ENCODE results near the gene OPN1MW. TPM values are rescaled to one million over a fixed set of nuclear protein-coding genes. Genes with fewer than 3 reads are reported as not detected.
"Not testable (repeated sequence)": the region's sequence is repeated elsewhere in the genome, so short reads cannot be mapped to it uniquely, and the experiment has no call there.

The OPN1MW gene
- total RNA-seq, 1 experiment from 2014 or later: not detected

DNA sequence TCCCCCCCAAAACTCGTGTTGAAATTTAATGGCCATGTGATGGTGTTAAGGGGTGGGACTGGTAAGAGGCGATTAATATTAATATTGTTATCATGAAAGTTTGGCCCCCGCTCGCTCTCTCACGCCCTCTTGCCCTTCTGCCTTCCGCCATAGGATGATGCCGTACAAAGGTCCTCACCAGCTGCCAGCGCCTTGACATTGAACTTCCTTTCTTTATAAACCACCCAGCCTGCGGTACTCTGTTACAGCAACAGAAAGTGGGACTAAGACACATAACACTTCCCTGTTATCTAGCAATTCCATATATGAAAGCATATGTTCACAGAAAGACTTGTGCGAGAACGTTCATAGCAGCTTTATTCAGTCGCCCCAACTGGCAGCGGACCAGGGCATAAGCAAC is 14.0 kb upstream of the OPN1MW start:
- intact Hi-C loops (cut with micrococcal nuclease; ENCODE audit: unreplicated experiment); ATAC-seq; H3K9me3 ChIP-seq (ENCODE audit: control insufficient read depth, insufficient read depth, low read depth, low read length); POLR2A ChIA-PET; DNase-seq (ENCODE audit: low read depth, low spot score); BruUV-seq (replicated peaks); H3K27ac ChIP-seq (ENCODE audit: low read length); H3K36me3 ChIP-seq (ENCODE audit: control insufficient read depth, insufficient read depth, low read length); H3K4me1 ChIP-seq (ENCODE audit: control insufficient read depth, insufficient read depth, low read length); CTCF ChIA-PET; H3K4me3 ChIP-seq (ENCODE audit: low read depth in 2 of 2, low read length in 2 of 2); H3K27me3 ChIP-seq (ENCODE audit: control insufficient read depth, insufficient read depth, low read length); in situ Hi-C loops (cut with HindIII; ENCODE audit: low pct_unique_long_range_greater_than_20kb, low sequenced_read_pairs): not testable (repeated sequence)

DNA sequence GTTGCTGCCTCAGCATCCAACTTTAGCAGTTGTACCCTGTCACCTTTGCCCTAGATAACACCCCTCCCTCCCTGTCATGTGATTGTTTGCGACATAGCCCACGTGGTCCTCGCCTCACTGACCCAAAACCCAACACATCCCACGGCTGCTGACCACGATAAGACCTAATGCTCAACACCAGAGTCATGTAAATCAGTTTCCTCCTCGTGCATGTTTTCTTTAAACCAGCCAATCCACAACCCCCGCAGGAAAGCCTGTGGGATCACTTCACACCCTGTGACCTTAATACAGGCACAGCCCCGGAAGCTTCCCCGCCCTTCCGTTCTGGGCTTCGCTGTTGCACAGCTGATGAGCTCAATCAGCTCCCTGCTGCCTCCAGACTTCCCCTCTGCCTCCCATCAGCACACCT is 9.9 kb upstream of the OPN1MW start:
- in situ Hi-C loops (cut with HindIII; ENCODE audit: low pct_unique_long_range_greater_than_20kb, low sequenced_read_pairs); H3K27ac ChIP-seq (ENCODE audit: low read length); H3K27me3 ChIP-seq (ENCODE audit: control insufficient read depth, insufficient read depth, low read length); H3K36me3 ChIP-seq (ENCODE audit: control insufficient read depth, insufficient read depth, low read length); H3K4me1 ChIP-seq (ENCODE audit: control insufficient read depth, insufficient read depth, low read length); H3K9me3 ChIP-seq (ENCODE audit: control insufficient read depth, insufficient read depth, low read depth, low read length); BruUV-seq (replicated peaks); intact Hi-C loops (cut with micrococcal nuclease; ENCODE audit: unreplicated experiment); H3K4me3 ChIP-seq (ENCODE audit: low read depth in 2 of 2, low read length in 2 of 2); CTCF ChIA-PET; DNase-seq (ENCODE audit: low read depth, low spot score); POLR2A ChIA-PET: not testable (repeated sequence)
- peak; percentile 68; the same call in 1 of the 2 replicates for ATAC-seq

DNA sequence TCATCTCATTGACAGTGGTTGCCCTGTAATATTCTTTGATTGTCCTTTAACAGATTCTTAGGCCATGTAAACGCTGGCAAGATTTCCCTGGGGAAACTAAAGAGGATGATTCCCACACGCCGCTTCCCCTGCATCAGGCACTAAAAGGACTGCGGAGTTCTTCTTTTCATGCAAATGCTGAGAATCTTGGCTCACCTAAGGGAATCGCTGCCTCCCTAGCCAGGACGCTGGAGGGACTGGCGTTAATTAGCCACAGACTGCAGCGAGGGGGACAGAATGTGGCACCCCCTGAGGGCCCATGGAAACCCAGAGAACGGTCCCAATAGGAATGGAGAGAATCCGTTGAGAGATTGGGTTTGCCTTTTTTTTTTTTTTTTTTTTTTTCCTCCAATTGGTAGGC is 8.0 kb upstream of the OPN1MW start:
- H3K4me3 ChIP-seq (ENCODE audit: low read depth in 2 of 2, low read length in 2 of 2); DNase-seq (ENCODE audit: low read depth, low spot score); H3K27ac ChIP-seq (ENCODE audit: low read length); H3K9me3 ChIP-seq (ENCODE audit: control insufficient read depth, insufficient read depth, low read depth, low read length); POLR2A ChIA-PET; in situ Hi-C loops (cut with HindIII; ENCODE audit: low pct_unique_long_range_greater_than_20kb, low sequenced_read_pairs); CTCF ChIA-PET; ATAC-seq; intact Hi-C loops (cut with micrococcal nuclease; ENCODE audit: unreplicated experiment); H3K27me3 ChIP-seq (ENCODE audit: control insufficient read depth, insufficient read depth, low read length); H3K36me3 ChIP-seq (ENCODE audit: control insufficient read depth, insufficient read depth, low read length); BruUV-seq (replicated peaks); H3K4me1 ChIP-seq (ENCODE audit: control insufficient read depth, insufficient read depth, low read length): not testable (repeated sequence)

DNA sequence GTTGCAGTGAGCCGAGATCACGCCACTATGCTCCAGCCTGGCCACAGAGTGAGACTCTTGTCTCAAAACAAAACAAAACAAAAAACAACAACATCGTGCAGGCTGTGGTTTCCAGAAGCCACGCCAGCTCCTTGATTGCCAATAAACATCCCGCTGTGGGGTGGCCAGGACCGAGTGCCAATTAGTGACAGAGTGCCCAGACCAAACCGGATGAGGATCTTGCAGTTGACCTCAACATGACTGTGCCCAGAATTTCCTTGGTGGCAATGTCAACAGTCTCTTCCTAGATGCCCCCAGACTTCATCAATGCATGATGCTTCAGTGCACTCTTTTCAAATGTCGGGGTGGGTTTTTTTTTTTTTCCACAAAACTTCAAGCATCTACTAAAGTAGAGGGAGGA is 1.4 kb downstream of the OPN1MW start:
- intact Hi-C loops (cut with micrococcal nuclease; ENCODE audit: unreplicated experiment); POLR2A ChIA-PET; in situ Hi-C loops (cut with HindIII; ENCODE audit: low pct_unique_long_range_greater_than_20kb, low sequenced_read_pairs); ATAC-seq; H3K4me1 ChIP-seq (ENCODE audit: control insufficient read depth, insufficient read depth, low read length); H3K36me3 ChIP-seq (ENCODE audit: control insufficient read depth, insufficient read depth, low read length); H3K9me3 ChIP-seq (ENCODE audit: control insufficient read depth, insufficient read depth, low read depth, low read length); CTCF ChIA-PET; H3K27ac ChIP-seq (ENCODE audit: low read length); H3K27me3 ChIP-seq (ENCODE audit: control insufficient read depth, insufficient read depth, low read length); H3K4me3 ChIP-seq (ENCODE audit: low read depth in 2 of 2, low read length in 2 of 2); DNase-seq (ENCODE audit: low read depth, low spot score); BruUV-seq (replicated peaks): not testable (repeated sequence)

DNA sequence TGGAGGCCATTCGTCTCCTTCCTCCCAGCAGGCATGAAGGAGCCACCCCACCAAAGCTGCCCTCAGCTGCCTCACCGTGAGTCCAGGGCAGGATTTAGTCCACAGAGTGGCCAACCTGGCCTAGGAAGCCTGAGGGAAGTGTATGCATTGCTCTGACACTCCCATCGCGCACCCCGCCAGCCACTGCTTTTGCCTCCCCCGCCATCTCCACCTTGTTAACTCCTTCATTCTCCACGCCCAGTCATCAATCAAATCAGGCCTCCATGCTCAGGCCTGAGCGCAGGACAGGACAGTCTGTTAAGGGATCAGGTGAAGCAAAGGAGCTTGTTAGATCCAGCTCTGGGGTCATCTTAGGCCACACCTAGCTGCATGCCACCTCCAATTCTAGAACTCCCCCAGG is 10.4 kb downstream of the OPN1MW start:
- H3K4me1 ChIP-seq (ENCODE audit: control insufficient read depth, insufficient read depth, low read length); H3K9me3 ChIP-seq (ENCODE audit: control insufficient read depth, insufficient read depth, low read depth, low read length); intact Hi-C loops (cut with micrococcal nuclease; ENCODE audit: unreplicated experiment); H3K27me3 ChIP-seq (ENCODE audit: control insufficient read depth, insufficient read depth, low read length); H3K36me3 ChIP-seq (ENCODE audit: control insufficient read depth, insufficient read depth, low read length); ATAC-seq; H3K4me3 ChIP-seq (ENCODE audit: low read depth in 2 of 2, low read length in 2 of 2); POLR2A ChIA-PET; H3K27ac ChIP-seq (ENCODE audit: low read length); in situ Hi-C loops (cut with HindIII; ENCODE audit: low pct_unique_long_range_greater_than_20kb, low sequenced_read_pairs); DNase-seq (ENCODE audit: low read depth, low spot score); CTCF ChIA-PET; BruUV-seq (replicated peaks): not testable (repeated sequence)

DNA sequence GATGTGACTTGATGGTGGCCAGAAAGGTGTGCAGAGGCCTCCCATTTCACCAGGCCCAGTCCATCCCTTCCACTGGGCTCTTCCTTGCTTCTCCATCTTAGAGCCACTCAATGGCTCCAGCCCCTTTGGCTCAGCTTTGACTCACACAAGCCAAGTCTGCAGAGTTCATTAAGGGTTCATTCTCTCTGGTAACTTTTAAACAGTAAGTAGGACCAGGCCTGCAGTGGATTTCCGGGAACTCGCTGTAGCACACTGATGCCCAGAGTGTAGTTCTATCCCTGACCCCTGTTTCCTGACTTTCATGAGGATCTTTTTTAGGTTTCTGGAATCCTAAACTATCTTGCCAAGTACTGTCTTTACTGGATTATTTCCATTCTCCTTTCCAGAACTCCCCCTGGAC is 11.9 kb downstream of the OPN1MW start:
- POLR2A ChIA-PET; H3K27ac ChIP-seq (ENCODE audit: low read length); intact Hi-C loops (cut with micrococcal nuclease; ENCODE audit: unreplicated experiment); H3K27me3 ChIP-seq (ENCODE audit: control insufficient read depth, insufficient read depth, low read length); H3K4me1 ChIP-seq (ENCODE audit: control insufficient read depth, insufficient read depth, low read length); ATAC-seq; BruUV-seq (replicated peaks); H3K9me3 ChIP-seq (ENCODE audit: control insufficient read depth, insufficient read depth, low read depth, low read length); in situ Hi-C loops (cut with HindIII; ENCODE audit: low pct_unique_long_range_greater_than_20kb, low sequenced_read_pairs); CTCF ChIA-PET; H3K4me3 ChIP-seq (ENCODE audit: low read depth in 2 of 2, low read length in 2 of 2); DNase-seq (ENCODE audit: low read depth, low spot score); H3K36me3 ChIP-seq (ENCODE audit: control insufficient read depth, insufficient read depth, low read length): not testable (repeated sequence)

DNA sequence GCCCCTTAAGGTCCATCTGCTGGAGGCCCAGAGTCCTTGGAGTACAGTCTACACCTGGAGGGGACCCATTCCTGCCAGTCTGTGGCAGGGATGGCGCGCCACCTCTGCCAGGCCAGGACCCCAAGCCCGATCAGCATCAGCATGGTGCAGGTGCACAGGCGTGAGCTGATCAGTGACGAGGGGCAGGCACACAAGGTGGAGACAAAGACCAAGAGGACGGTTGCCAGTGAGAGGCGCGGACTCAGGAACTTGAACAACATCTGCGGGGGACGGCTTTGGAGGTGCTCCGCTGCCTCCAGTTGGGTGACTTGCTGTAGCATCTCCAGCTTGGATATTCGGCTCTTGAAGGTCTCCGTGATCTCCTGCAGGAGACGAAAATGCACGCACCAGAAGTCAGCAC is 14.1 kb downstream of the OPN1MW start:
- DNase-seq (ENCODE audit: low read depth, low spot score); H3K9me3 ChIP-seq (ENCODE audit: control insufficient read depth, insufficient read depth, low read depth, low read length); BruUV-seq (replicated peaks); H3K27ac ChIP-seq (ENCODE audit: low read length); in situ Hi-C loops (cut with HindIII; ENCODE audit: low pct_unique_long_range_greater_than_20kb, low sequenced_read_pairs); H3K4me3 ChIP-seq (ENCODE audit: low read depth in 2 of 2, low read length in 2 of 2); CTCF ChIA-PET; H3K36me3 ChIP-seq (ENCODE audit: control insufficient read depth, insufficient read depth, low read length); ATAC-seq; POLR2A ChIA-PET; H3K27me3 ChIP-seq (ENCODE audit: control insufficient read depth, insufficient read depth, low read length); H3K4me1 ChIP-seq (ENCODE audit: control insufficient read depth, insufficient read depth, low read length); intact Hi-C loops (cut with micrococcal nuclease; ENCODE audit: unreplicated experiment): not testable (repeated sequence)

DNA sequence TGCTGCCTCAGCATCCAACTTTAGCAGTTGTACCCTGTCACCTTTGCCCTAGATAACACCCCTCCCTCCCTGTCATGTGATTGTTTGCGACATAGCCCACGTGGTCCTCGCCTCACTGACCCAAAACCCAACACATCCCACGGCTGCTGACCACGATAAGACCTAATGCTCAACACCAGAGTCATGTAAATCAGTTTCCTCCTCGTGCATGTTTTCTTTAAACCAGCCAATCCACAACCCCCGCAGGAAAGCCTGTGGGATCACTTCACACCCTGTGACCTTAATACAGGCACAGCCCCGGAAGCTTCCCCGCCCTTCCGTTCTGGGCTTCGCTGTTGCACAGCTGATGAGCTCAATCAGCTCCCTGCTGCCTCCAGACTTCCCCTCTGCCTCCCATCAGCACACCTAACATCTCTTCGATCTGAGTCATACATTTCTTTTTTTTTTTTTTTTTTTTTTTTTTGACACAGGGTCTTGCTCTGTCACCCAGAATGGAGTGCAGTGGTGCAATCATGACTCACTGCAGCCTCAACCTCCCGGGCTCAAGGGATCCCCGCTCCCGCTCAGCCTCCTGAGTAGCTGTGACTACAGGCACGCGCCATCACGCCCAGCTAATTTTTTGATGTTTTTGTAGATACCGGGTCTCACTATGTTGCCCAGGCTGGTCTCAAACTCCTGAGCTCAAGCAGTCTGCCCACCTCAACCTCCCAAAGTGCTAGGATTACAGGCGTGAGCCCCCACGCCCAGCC is 27.4 kb downstream of the OPN1MW start:
- in situ Hi-C loops (cut with HindIII; ENCODE audit: low pct_unique_long_range_greater_than_20kb, low sequenced_read_pairs); H3K27ac ChIP-seq (ENCODE audit: low read length); BruUV-seq (replicated peaks); CTCF ChIA-PET; H3K36me3 ChIP-seq (ENCODE audit: control insufficient read depth, insufficient read depth, low read length); POLR2A ChIA-PET; H3K9me3 ChIP-seq (ENCODE audit: control insufficient read depth, insufficient read depth, low read depth, low read length); DNase-seq (ENCODE audit: low read depth, low spot score); H3K4me3 ChIP-seq (ENCODE audit: low read depth in 2 of 2, low read length in 2 of 2); H3K4me1 ChIP-seq (ENCODE audit: control insufficient read depth, insufficient read depth, low read length); intact Hi-C loops (cut with micrococcal nuclease; ENCODE audit: unreplicated experiment); H3K27me3 ChIP-seq (ENCODE audit: control insufficient read depth, insufficient read depth, low read length): not testable (repeated sequence)
- peak; percentile 73 for ATAC-seq

Measured in Panc1 (cell line).